Rectal smooth muscle tissue (tissue), 1 donor: ENCODE data around the gene MED27.

Source experiments
- H3K27ac ChIP-seq: one replicate; pipeline ENCODE4 v1.7.0; 2013; ENCODE audit warnings: low read depth, low read length, inconsistent platforms
- H3K27me3 ChIP-seq: one replicate; pipeline ENCODE4 v1.7.0; 2013; ENCODE audit warnings: low read length; ENCODE audit not compliant: control insufficient read depth, insufficient read depth
- H3K36me3 ChIP-seq: one replicate; pipeline ENCODE4 v1.7.0; 2013; ENCODE audit warnings: low read length; ENCODE audit not compliant: control insufficient read depth, insufficient read depth
- H3K4me1 ChIP-seq: one replicate; pipeline ENCODE4 v1.7.0; 2013; ENCODE audit warnings: low read length; ENCODE audit not compliant: control insufficient read depth, insufficient read depth
- H3K4me3 ChIP-seq: one replicate; pipeline ENCODE4 v1.7.0; 2013; ENCODE audit warnings: low read length
- H3K9ac ChIP-seq: one replicate; pipeline ENCODE4 v1.7.0; 2013; ENCODE audit warnings: low read length

The MED27 gene

GRCh38 chr9:132099741-132100407 is 20.2 kb upstream of the MED27 start:
- no peak overlapping the region for H3K4me3 ChIP-seq
- H3K4me1 ChIP-seq: no peaks in the 10 kb centered on the region
- H3K9ac ChIP-seq: no peak overlapping the region
- no peaks in the 10 kb centered on the region for H3K36me3 ChIP-seq
- H3K27ac ChIP-seq: no peak overlapping the region
- H3K27me3 ChIP-seq: no peaks in the 10 kb centered on the region

- H3K9ac ChIP-seq: no peak overlapping the region
- no peaks in the 10 kb centered on the region for H3K27me3 ChIP-seq
These were observed 19.5 kb upstream of the MED27 start for GRCh38 chr9:132099167-132099566.

GRCh38 chr9:132094314-132094791 is 14.7 kb upstream of the MED27 start:
- Histone ChIP-seq H3K27ac (no peak overlapping the region), H3K36me3 (no peaks in the 10 kb centered on the region), H3K9ac (no peak overlapping the region), H3K27me3 (no peaks in the 10 kb centered on the region), H3K4me3 (no peak overlapping the region), H3K4me1 (no peaks in the 10 kb centered on the region)

More at GRCh38 chr9:132099167-132099566, 19.5 kb upstream of the MED27 start:
- Histone ChIP-seq H3K36me3 (no peaks in the 10 kb centered on the region), H3K4me3 (no peak overlapping the region), H3K4me1 (no peaks in the 10 kb centered on the region), H3K27ac (no peak overlapping the region)

- Histone ChIP-seq H3K4me3 (no peak overlapping the region), H3K4me1 (no peaks in the 10 kb centered on the region), H3K27me3 (no peaks in the 10 kb centered on the region), H3K9ac (no peak overlapping the region), H3K36me3 (no peaks in the 10 kb centered on the region), H3K27ac (no peak overlapping the region)
These were observed 11.1 kb upstream of the MED27 start for GRCh38 chr9:132090771-132091170.

GRCh38 chr9:132087438-132088030 is 7.9 kb upstream of the MED27 start:
- H3K27me3 ChIP-seq: no peaks in the 10 kb centered on the region
- no peak overlapping the region for H3K4me3 ChIP-seq
- no peak overlapping the region for H3K9ac ChIP-seq
- no peak overlapping the region for H3K27ac ChIP-seq
- no peaks in the 10 kb centered on the region for H3K4me1 ChIP-seq
- H3K36me3 ChIP-seq: no peaks in the 10 kb centered on the region

- no peak overlapping the region for H3K27ac ChIP-seq
- H3K4me3 ChIP-seq: no peak overlapping the region
- H3K27me3 ChIP-seq: no peaks in the 10 kb centered on the region
- H3K4me1 ChIP-seq: peaks cover 9% of the 10 kb centered on the region
- H3K36me3 ChIP-seq: no peaks in the 10 kb centered on the region
- no peak overlapping the region for H3K9ac ChIP-seq
These were observed 2.5 kb upstream of the MED27 start for GRCh38 chr9:132082188-132082587.

- Histone ChIP-seq H3K9ac (peak overlapping the region; percentile 75), H3K4me1 (peaks cover 9% of the 10 kb centered on the region), H3K27ac (peak overlapping the region; percentile 66), H3K36me3 (no peaks in the 10 kb centered on the region), H3K27me3 (no peaks in the 10 kb centered on the region), H3K4me3 (peak overlapping the region; percentile 98)
These were observed 839 bp downstream of the MED27 start for GRCh38 chr9:132078699-132079356.

- Histone ChIP-seq H3K36me3 (no peaks in the 10 kb centered on the region), H3K4me1 (peaks cover 9% of the 10 kb centered on the region), H3K27me3 (no peaks in the 10 kb centered on the region), H3K27ac (no peak overlapping the region), H3K4me3 (peak overlapping the region; percentile 98), H3K9ac (no peak overlapping the region)
These were observed 1.6 kb downstream of the MED27 start for GRCh38 chr9:132077881-132078698.

- H3K27me3 ChIP-seq: no peaks in the 10 kb centered on the region
These were observed 3.8 kb downstream of the MED27 start for GRCh38 chr9:132075853-132076252.

GRCh38 chr9:132074736-132075135 is 4.9 kb downstream of the MED27 start:
- Histone ChIP-seq H3K4me3 (no peak overlapping the region), H3K36me3 (peaks cover 3% of the 10 kb centered on the region)

More at GRCh38 chr9:132075853-132076252, 3.8 kb downstream of the MED27 start:
- Histone ChIP-seq H3K36me3 (peaks cover 3% of the 10 kb centered on the region), H3K9ac (no peak overlapping the region), H3K4me3 (no peak overlapping the region), H3K27ac (no peak overlapping the region), H3K4me1 (peaks cover 9% of the 10 kb centered on the region)

GRCh38 chr9:132071847-132072507 is 7.7 kb downstream of the MED27 start:
- H3K27ac ChIP-seq: no peak overlapping the region
- H3K9ac ChIP-seq: no peak overlapping the region

More at GRCh38 chr9:132074736-132075135, 4.9 kb downstream of the MED27 start:
- H3K27ac ChIP-seq: no peak overlapping the region
- no peaks in the 10 kb centered on the region for H3K27me3 ChIP-seq
- H3K9ac ChIP-seq: no peak overlapping the region
- peaks cover 5% of the 10 kb centered on the region for H3K4me1 ChIP-seq

More at GRCh38 chr9:132071847-132072507, 7.7 kb downstream of the MED27 start:
- Histone ChIP-seq H3K4me3 (no peak overlapping the region), H3K36me3 (peaks cover 3% of the 10 kb centered on the region), H3K27me3 (no peaks in the 10 kb centered on the region), H3K4me1 (no peaks in the 10 kb centered on the region)
